ENCODE results near the gene ALPG. TPM values are rescaled to one million over a fixed set of nuclear protein-coding genes. Genes with fewer than 3 reads are reported as not detected.
A peak's percentile ranks its signal among the peaks of the same experiment; 100 is the strongest.

Gene ALPG
- total RNA-seq, 1 experiment from 2014 or later = 1.2 TPM

DNA sequence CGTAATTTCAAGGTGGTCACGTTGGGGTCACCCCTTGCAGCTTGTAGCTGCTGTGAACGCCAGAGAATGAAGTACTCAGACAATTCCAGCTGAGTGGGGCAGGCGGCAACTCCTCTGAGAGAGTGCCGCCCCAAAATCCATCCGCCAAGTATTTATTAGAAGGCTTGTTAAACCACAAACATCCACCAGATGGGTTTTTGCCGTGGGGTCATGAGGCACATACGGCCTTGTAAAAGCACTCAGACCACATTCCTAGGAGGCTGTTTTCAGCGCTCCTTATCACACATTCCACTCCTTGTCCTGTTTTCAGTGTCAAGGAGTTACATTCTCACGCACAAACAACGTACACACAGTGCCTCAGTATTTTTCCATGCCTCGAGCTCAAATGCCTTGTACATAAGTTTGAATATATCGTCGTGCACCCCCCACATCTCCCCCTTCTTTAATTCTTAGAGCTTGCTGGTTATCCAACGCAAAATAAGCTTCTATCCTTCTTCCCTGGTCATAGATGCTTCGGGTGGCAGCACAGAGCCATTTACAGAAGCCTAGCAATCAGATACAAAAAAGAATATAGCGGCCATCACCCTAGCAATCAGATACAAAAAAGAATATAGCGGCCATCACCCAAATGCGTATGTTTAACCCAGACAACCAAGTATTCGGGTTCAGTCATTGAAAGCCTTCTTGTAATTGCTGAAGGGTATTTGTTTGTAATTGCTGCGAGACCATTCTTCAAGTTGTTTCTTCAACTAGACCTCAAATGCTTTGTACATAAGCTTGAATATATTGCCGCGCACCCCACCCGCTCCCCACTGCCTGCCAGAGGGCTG is 20.8 kb upstream of the ALPG start (continued):
- TF ChIP-seq, protein P1, sequence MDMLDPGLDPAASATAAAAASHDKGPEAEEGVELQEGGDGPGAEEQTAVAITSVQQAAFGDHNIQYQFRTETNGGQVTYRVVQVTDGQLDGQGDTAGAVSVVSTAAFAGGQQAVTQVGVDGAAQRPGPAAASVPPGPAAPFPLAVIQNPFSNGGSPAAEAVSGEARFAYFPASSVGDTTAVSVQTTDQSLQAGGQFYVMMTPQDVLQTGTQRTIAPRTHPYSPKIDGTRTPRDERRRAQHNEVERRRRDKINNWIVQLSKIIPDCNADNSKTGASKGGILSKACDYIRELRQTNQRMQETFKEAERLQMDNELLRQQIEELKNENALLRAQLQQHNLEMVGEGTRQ (CRISPR knock-in tag; IDR thresholded peaks at IDR 0.05) = no peak
- TF ChIP-seq ZNF396 (CRISPR knock-in tag; IDR thresholded peaks at IDR 0.05; ENCODE audit: borderline replicate concordance) (no peak), TCF7 (CRISPR knock-in tag; IDR thresholded peaks at IDR 0.05; ENCODE audit: low read depth) (no peak), ATF1 (CRISPR knock-in tag; IDR thresholded peaks at IDR 0.05) (no peak)
- TF ChIP-seq, protein P2, sequence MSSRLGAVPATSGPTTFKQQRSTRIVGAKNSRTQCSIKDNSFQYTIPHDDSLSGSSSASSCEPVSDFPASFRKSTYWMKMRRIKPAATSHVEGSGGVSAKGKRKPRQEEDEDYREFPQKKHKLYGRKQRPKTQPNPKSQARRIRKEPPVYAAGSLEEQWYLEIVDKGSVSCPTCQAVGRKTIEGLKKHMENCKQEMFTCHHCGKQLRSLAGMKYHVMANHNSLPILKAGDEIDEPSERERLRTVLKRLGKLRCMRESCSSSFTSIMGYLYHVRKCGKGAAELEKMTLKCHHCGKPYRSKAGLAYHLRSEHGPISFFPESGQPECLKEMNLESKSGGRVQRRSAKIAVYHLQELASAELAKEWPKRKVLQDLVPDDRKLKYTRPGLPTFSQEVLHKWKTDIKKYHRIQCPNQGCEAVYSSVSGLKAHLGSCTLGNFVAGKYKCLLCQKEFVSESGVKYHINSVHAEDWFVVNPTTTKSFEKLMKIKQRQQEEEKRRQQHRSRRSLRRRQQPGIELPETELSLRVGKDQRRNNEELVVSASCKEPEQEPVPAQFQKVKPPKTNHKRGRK (CRISPR knock-in tag; IDR thresholded peaks at IDR 0.05; ENCODE audit: borderline replicate concordance) = no peak
- TF ChIP-seq, protein P3, sequence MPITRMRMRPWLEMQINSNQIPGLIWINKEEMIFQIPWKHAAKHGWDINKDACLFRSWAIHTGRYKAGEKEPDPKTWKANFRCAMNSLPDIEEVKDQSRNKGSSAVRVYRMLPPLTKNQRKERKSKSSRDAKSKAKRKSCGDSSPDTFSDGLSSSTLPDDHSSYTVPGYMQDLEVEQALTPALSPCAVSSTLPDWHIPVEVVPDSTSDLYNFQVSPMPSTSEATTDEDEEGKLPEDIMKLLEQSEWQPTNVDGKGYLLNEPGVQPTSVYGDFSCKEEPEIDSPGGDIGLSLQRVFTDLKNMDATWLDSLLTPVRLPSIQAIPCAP (CRISPR knock-in tag; IDR thresholded peaks at IDR 0.05) = no peak
- TF ChIP-seq, protein P4, sequence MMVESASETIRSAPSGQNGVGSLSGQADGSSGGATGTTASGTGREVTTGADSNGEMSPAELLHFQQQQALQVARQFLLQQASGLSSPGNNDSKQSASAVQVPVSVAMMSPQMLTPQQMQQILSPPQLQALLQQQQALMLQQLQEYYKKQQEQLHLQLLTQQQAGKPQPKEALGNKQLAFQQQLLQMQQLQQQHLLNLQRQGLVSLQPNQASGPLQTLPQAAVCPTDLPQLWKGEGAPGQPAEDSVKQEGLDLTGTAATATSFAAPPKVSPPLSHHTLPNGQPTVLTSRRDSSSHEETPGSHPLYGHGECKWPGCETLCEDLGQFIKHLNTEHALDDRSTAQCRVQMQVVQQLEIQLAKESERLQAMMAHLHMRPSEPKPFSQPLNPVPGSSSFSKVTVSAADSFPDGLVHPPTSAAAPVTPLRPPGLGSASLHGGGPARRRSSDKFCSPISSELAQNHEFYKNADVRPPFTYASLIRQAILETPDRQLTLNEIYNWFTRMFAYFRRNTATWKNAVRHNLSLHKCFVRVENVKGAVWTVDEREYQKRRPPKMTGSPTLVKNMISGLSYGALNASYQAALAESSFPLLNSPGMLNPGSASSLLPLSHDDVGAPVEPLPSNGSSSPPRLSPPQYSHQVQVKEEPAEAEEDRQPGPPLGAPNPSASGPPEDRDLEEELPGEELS (CRISPR knock-in tag; IDR thresholded peaks at IDR 0.05) = no peak

DNA sequence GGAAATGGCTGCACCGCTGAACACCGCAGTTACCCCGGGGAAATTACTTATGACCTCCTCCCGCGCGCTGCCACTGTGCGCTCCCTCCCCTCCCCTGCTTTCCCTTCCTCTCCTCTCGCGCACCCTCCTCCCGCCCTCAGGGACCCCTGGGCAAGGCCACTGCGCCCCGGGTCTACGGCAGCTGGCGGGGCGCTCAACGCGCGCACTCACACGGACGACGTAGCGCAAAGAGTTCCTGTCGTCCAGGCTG is 20.2 kb upstream of the ALPG start:
- H3K27me3 Mint-ChIP-seq (ENCODE audit: low read depth) = peaks cover 93% of the 10 kb centered on the region
- no peaks in the 10 kb centered on the region; the same call in 1 of the 2 replicates for H3K36me3 Mint-ChIP-seq
- ChIA-PET CTCF (interaction anchor here (0.9 to 3.0 kb wide), 7 partner anchors 19 to 137 kb away, joined by 3 to 25 read pairs (median 3); no protein-coding TSS in a partner anchor), POLR2A (no interaction called here)
- DNase-seq (ENCODE audit: low spot score) (peak; percentile 30), ATAC-seq (no peak; the same call in 1 of the 2 replicates)
- TF ChIP-seq, protein P3 (CRISPR knock-in tag; IDR thresholded peaks at IDR 0.05) = 0 out of 2 replicates have a peak, but pooled peaks have one; percentile 11
- TF ChIP-seq, protein P4 (CRISPR knock-in tag; IDR thresholded peaks at IDR 0.05) = no peak
- no peaks in the 10 kb centered on the region for H3K9me3 Mint-ChIP-seq
- H3K27ac Mint-ChIP-seq = no peak overlapping the region
- H3K4me3 Mint-ChIP-seq = peak overlapping the region; percentile 68
- peaks cover 19% of the 10 kb centered on the region for H3K4me1 Mint-ChIP-seq

DNA sequence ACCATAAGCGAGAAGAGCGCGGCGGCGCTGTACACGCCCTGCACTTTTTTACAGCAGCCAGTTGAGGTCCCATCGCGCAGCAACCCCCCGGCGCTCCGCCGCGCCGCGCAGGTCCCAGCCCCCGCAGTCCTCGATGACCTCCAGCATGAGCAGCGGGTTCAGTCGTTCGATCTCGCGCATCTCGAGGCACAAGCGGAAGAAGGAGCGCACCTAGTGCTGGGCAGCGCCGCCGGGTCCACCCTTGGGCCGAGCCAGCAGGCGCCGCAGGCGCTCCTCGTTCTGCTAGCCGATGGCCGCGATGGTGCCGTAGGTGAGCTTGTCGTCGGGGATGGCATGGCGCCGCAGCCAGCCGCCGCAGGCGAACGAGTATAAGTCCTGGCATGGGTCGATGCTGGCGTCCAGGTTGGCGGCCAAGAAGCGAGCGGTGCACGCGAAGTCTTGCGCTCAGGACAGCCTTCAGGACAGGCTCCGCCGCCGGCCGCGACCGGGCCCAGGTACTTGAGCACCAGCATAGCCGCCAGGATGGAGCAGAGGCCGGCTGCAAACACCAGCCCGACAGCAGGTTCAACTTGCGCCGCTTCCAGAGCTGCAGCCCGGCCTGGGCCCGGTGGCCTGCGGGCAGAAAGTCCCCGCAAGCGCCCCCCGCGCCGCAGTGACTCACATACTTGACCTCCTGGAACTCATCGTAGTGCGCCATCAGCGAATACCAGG is 19.7 kb upstream of the ALPG start:
- peak overlapping the region; percentile 68 for H3K4me3 Mint-ChIP-seq
- H3K4me1 Mint-ChIP-seq = peaks cover 19% of the 10 kb centered on the region
- DNase-seq (ENCODE audit: low spot score) (peak; percentile 54), ATAC-seq (peak; percentile 40)
- peaks cover 93% of the 10 kb centered on the region for H3K27me3 Mint-ChIP-seq (ENCODE audit: low read depth)
- CTCF ChIA-PET = interaction anchor here (0.9 to 3.0 kb wide), 5 partner anchors 20 to 61 kb away, joined by 3 to 25 read pairs (median 3); no protein-coding TSS in a partner anchor
- POLR2A ChIA-PET = no interaction called here
- no peaks in the 10 kb centered on the region; the same call in 1 of the 2 replicates for H3K36me3 Mint-ChIP-seq
- H3K9me3 Mint-ChIP-seq = no peaks in the 10 kb centered on the region
- no peak overlapping the region for H3K27ac Mint-ChIP-seq
- TF ChIP-seq TP53 (CRISPR knock-in tag; IDR thresholded peaks at IDR 0.05) = peak; percentile 43; the same call in 1 of the 2 replicates
- 0 out of 2 replicates have a peak, but pooled peaks have one; percentile 43 for TF ChIP-seq CREM (CRISPR knock-in tag; IDR thresholded peaks at IDR 0.05)
- no peak for TF ChIP-seq NFATC4 (CRISPR knock-in tag; IDR thresholded peaks at IDR 0.05)
- TF ChIP-seq, protein P5, sequence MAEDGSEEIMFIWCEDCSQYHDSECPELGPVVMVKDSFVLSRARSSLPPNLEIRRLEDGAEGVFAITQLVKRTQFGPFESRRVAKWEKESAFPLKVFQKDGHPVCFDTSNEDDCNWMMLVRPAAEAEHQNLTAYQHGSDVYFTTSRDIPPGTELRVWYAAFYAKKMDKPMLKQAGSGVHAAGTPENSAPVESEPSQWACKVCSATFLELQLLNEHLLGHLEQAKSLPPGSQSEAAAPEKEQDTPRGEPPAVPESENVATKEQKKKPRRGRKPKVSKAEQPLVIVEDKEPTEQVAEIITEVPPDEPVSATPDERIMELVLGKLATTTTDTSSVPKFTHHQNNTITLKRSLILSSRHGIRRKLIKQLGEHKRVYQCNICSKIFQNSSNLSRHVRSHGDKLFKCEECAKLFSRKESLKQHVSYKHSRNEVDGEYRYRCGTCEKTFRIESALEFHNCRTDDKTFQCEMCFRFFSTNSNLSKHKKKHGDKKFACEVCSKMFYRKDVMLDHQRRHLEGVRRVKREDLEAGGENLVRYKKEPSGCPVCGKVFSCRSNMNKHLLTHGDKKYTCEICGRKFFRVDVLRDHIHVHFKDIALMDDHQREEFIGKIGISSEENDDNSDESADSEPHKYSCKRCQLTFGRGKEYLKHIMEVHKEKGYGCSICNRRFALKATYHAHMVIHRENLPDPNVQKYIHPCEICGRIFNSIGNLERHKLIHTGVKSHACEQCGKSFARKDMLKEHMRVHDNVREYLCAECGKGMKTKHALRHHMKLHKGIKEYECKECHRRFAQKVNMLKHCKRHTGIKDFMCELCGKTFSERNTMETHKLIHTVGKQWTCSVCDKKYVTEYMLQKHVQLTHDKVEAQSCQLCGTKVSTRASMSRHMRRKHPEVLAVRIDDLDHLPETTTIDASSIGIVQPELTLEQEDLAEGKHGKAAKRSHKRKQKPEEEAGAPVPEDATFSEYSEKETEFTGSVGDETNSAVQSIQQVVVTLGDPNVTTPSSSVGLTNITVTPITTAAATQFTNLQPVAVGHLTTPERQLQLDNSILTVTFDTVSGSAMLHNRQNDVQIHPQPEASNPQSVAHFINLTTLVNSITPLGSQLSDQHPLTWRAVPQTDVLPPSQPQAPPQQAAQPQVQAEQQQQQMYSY (CRISPR knock-in tag; IDR thresholded peaks at IDR 0.05) = 0 out of 2 replicates have a peak, but pooled peaks have one; percentile 13
- TF ChIP-seq, protein P6, sequence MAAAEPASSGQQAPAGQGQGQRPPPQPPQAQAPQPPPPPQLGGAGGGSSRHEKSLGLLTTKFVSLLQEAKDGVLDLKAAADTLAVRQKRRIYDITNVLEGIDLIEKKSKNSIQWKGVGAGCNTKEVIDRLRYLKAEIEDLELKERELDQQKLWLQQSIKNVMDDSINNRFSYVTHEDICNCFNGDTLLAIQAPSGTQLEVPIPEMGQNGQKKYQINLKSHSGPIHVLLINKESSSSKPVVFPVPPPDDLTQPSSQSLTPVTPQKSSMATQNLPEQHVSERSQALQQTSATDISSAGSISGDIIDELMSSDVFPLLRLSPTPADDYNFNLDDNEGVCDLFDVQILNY (CRISPR knock-in tag; IDR thresholded peaks at IDR 0.05) = peak; percentile 58; the same call in 1 of the 2 replicates
- no peak for TF ChIP-seq GABPB1 (CRISPR knock-in tag; IDR thresholded peaks at IDR 0.05)

Measured in WTC11 (cell line).